ENCODE results near the gene C5AR2. TPM values are rescaled to one million over a fixed set of nuclear protein-coding genes. Genes with fewer than 3 reads are reported as not detected.

The C5AR2 gene
- total and polyA plus RNA-seq, 4 donors: 0.61 to 2.8 (median 1.8) TPM

GRCh38 chr19:47377208-47377701, 45.3 kb downstream of the C5AR2 start:
- Histone ChIP-seq H3K4me1 (ENCODE audit: control insufficient read depth in 4 of 4, insufficient read depth in 4 of 4, low read length in 3 of 4) (peaks cover 7 to 16% (median 12%) of the 10 kb centered on the region in 4 donors), H3K27me3 (ENCODE audit: control insufficient read depth in 4 of 4, insufficient read depth in 4 of 4, low read length in 3 of 4) (no peaks in the 10 kb centered on the region), H3K9ac (ENCODE audit: low read depth in 1 of 2, low read length in 2 of 2) (no peak overlapping the region), H3K4me3 (ENCODE audit: low read depth in 1 of 3, low read length in 3 of 3) (no peak overlapping the region), H3K36me3 (ENCODE audit: control insufficient read depth in 4 of 4, insufficient read depth in 3 of 4, low read depth in 1 of 4, low read length in 3 of 4) (peaks cover 13 to 67% (median 29%) of the 10 kb centered on the region in 4 donors), H3K27ac (ENCODE audit: low read depth in 1 of 2, low read length in 2 of 2) (peak overlapping the region; percentile 46 to 63), H3K9me3 (ENCODE audit: control insufficient read depth in 4 of 4, low read length in 3 of 4) (no peaks in the 10 kb centered on the region)
- 58% methylated on average over 16 of the region's 16 CpGs for WGBS
- DNase-seq (ENCODE audit: low spot score): no peak
- TF ChIP-seq, protein P1, sequence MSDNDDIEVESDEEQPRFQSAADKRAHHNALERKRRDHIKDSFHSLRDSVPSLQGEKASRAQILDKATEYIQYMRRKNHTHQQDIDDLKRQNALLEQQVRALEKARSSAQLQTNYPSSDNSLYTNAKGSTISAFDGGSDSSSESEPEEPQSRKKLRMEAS (IDR thresholded peaks at IDR 0.05): no peak
- peak; percentile 12 for TF ChIP-seq CTCF (IDR thresholded peaks at IDR 0.05; ENCODE audit: low read depth, low read length, missing input control)
- TF ChIP-seq HNF4G (IDR thresholded peaks at IDR 0.05): no peak
- peak in 1 of 2 donors; percentile 52 for TF ChIP-seq RXRA (IDR thresholded peaks at IDR 0.05)
- TF ChIP-seq EGR1 (IDR thresholded peaks at IDR 0.05; ENCODE audit: low read depth in 2 of 2): no peak
- TF ChIP-seq RAD21 (IDR thresholded peaks at IDR 0.05): no peak
- peak in 1 of 2 donors; percentile 46 for TF ChIP-seq HNF4A (conservative IDR thresholded peaks at IDR 0.05)
- TF ChIP-seq, protein P2, sequence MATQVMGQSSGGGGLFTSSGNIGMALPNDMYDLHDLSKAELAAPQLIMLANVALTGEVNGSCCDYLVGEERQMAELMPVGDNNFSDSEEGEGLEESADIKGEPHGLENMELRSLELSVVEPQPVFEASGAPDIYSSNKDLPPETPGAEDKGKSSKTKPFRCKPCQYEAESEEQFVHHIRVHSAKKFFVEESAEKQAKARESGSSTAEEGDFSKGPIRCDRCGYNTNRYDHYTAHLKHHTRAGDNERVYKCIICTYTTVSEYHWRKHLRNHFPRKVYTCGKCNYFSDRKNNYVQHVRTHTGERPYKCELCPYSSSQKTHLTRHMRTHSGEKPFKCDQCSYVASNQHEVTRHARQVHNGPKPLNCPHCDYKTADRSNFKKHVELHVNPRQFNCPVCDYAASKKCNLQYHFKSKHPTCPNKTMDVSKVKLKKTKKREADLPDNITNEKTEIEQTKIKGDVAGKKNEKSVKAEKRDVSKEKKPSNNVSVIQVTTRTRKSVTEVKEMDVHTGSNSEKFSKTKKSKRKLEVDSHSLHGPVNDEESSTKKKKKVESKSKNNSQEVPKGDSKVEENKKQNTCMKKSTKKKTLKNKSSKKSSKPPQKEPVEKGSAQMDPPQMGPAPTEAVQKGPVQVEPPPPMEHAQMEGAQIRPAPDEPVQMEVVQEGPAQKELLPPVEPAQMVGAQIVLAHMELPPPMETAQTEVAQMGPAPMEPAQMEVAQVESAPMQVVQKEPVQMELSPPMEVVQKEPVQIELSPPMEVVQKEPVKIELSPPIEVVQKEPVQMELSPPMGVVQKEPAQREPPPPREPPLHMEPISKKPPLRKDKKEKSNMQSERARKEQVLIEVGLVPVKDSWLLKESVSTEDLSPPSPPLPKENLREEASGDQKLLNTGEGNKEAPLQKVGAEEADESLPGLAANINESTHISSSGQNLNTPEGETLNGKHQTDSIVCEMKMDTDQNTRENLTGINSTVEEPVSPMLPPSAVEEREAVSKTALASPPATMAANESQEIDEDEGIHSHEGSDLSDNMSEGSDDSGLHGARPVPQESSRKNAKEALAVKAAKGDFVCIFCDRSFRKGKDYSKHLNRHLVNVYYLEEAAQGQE (IDR thresholded peaks at IDR 0.05): no peak
- no peak for TF ChIP-seq SP1 (IDR thresholded peaks at IDR 0.05)

DNA sequence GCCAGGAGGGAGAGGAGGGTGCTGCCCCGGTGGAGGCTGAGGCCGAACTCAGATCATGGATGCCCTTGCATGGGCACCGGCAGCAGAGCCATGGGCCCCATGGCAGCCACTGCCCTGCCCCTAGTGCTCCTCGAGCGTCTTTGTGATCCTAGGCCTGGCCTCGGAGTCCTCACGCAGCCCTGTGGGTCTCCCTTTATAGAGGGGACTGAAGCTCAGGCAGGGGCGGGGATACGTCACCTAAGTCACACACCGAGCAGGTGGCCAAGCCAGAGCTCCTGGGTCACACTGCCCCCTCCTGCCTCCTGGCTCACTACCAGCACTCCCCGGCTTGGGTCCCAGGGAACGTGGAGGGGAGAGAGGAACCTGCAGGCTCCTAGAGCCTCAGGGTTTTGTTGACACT, 45.8 kb downstream of the C5AR2 start:
- H3K36me3 ChIP-seq (ENCODE audit: control insufficient read depth in 4 of 4, insufficient read depth in 3 of 4, low read depth in 1 of 4, low read length in 3 of 4): peaks cover 13 to 67% (median 27%) of the 10 kb centered on the region in 4 donors
- no peaks in the 10 kb centered on the region for H3K9me3 ChIP-seq (ENCODE audit: control insufficient read depth in 4 of 4, low read length in 3 of 4)
- H3K27ac ChIP-seq (ENCODE audit: low read depth in 1 of 2, low read length in 2 of 2): no peak overlapping the region
- 96% methylated on average over 12 of the region's 12 CpGs for WGBS
- DNase-seq (ENCODE audit: low spot score): no peak
- H3K4me1 ChIP-seq (ENCODE audit: control insufficient read depth in 4 of 4, insufficient read depth in 4 of 4, low read length in 3 of 4): peaks cover 7 to 16% (median 12%) of the 10 kb centered on the region in 4 donors
- H3K9ac ChIP-seq (ENCODE audit: low read depth in 1 of 2, low read length in 2 of 2): no peak overlapping the region
- H3K27me3 ChIP-seq (ENCODE audit: control insufficient read depth in 4 of 4, insufficient read depth in 4 of 4, low read length in 3 of 4): no peaks in the 10 kb centered on the region
- TF ChIP-seq, protein P1 (IDR thresholded peaks at IDR 0.05): no peak
- TF ChIP-seq FOXA2 (IDR thresholded peaks at IDR 0.05) (no peak), HNF4G (IDR thresholded peaks at IDR 0.05) (no peak), CTCF (IDR thresholded peaks at IDR 0.05; ENCODE audit: low read depth, low read length, missing input control) (no peak), YY1 (IDR thresholded peaks at IDR 0.05) (no peak), GABPA (IDR thresholded peaks at IDR 0.05 in 1 of 2, conservative IDR thresholded peaks at IDR 0.05 in 1 of 2) (no peak), JUND (IDR thresholded peaks at IDR 0.05) (no peak), RXRA (IDR thresholded peaks at IDR 0.05) (no peak), NR2F2 (IDR thresholded peaks at IDR 0.05) (no peak), FOXA1 (IDR thresholded peaks at IDR 0.05) (no peak), TAF1 (conservative IDR thresholded peaks at IDR 0.05) (no peak)
- TF ChIP-seq, protein P3, sequence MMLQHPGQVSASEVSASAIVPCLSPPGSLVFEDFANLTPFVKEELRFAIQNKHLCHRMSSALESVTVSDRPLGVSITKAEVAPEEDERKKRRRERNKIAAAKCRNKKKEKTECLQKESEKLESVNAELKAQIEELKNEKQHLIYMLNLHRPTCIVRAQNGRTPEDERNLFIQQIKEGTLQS (IDR thresholded peaks at IDR 0.05): no peak
- TF ChIP-seq, protein P2 (IDR thresholded peaks at IDR 0.05): no peak
- no peak overlapping the region for H3K4me3 ChIP-seq (ENCODE audit: low read depth in 1 of 3, low read length in 3 of 3)

Data from liver (tissue), 9 donors.